ENCODE results near the gene CHMP4B.

CHMP4B gene

DNA sequence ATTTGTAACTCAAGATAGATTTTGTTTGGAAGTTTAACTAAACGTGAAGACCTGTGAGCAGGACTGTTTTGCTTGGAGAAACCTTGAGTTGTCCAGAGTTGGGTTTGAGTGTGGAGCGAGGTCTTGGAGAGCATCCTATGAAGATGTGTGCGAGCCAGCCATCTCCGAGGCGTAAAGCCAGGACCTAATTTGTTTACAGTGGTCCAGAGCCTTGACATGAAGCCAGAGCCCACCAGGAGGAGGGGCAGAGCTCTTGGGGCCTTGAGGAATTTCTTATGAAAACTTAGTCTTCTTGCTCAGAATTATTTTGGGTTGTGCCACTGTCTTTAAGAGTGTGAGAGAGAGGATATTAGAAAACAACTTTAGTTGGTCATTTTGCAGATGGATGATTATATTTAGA is 6.3 kb downstream of the CHMP4B start:
- Mint-ChIP-seq H3K9me3 (no peaks in the 10 kb centered on the region), H3K27ac (no peak overlapping the region), H3K27me3 (no peaks in the 10 kb centered on the region), H3K4me3 (no peak overlapping the region), H3K36me3 (ENCODE audit: low read depth) (peaks cover 59% of the 10 kb centered on the region), H3K4me1 (ENCODE audit: low read depth) (peaks cover 75% of the 10 kb centered on the region)
- intact Hi-C loops (cut with micrococcal nuclease), result loop anchor here (1.0 kb wide), 1 partner anchor 19 kb away; no protein-coding TSS in a partner anchor

DNA sequence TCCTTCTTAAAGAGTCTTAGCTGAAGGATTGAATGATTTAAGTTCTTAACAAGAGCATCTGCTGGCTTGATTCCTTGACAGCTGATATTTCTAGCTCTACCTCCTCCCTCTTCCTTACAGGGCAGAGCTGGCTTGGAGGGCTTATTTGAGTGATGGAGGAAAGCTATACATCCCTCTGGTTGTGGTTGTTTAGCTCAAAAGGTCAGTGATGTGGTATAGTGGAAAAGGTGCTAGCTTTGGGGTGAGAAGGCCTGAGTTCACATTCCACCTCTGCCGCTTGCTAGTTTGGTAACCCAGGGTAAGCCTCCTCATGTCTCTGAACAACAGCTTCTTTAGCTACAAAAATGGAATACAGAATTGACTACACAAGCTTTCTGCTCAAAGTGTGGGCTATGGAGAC is 8.3 kb downstream of the CHMP4B start:
- no peaks in the 10 kb centered on the region for H3K27me3 Mint-ChIP-seq
- peaks cover 63% of the 10 kb centered on the region for H3K4me1 Mint-ChIP-seq (ENCODE audit: low read depth)
- H3K36me3 Mint-ChIP-seq (ENCODE audit: low read depth), result peaks cover 69% of the 10 kb centered on the region
- H3K9me3 Mint-ChIP-seq, result no peaks in the 10 kb centered on the region
- no peak overlapping the region for H3K4me3 Mint-ChIP-seq
- intact Hi-C loops (cut with micrococcal nuclease), result no loop called here
- H3K27ac Mint-ChIP-seq, result no peak overlapping the region

DNA sequence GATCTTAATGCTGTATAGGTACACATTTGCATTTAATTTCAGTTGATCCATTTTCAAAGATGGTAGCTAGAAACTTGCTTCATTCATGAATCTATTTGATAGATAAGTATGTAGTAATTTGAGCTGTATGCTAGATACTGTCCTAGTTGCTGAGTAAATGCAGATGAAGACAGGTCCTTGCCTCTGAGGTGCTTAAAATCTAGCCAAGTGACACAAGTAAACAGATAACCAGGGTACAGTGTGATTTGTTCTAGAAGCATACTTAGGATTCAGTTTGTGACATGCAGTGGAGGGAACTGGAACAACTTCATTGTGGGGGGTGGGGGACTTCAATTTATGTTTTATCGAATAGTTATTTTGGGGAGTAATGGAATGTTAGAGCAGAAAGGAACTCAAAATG is 9.2 kb downstream of the CHMP4B start:
- Mint-ChIP-seq H3K4me3 (no peak overlapping the region), H3K36me3 (ENCODE audit: low read depth) (peaks cover 64% of the 10 kb centered on the region), H3K27ac (no peak overlapping the region), H3K27me3 (no peaks in the 10 kb centered on the region), H3K9me3 (no peaks in the 10 kb centered on the region), H3K4me1 (ENCODE audit: low read depth) (peaks cover 66% of the 10 kb centered on the region)
- intact Hi-C loops (cut with micrococcal nuclease), result no loop called here

DNA sequence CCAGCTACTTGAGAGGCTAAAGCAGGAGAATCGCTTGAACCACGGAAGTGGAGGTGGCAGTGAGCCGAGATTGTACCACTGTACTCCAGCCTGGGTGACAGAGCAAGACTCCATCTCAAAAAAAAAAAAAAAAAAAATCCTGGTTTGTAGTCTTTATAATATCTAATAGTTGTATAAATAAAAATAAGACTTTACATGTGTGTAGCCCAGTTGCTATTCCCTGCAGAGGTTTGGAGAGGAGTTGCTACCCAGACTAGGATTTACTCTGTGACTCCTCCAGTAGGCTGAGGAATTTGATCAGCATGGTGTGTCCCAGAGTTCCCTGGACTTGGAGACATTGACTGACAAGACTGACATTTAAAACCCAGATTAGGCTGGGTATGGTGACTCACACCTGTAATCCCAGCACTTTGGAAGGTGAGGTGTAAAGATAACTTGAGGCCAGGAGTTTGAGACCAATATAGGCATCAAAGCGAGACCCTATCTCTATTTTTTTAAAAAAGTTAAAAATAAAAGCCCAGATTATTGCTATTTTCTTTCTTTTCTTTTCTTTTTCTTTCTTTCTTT is 10.2 kb downstream of the CHMP4B start:
- H3K27ac Mint-ChIP-seq, result no peak overlapping the region
- no peaks in the 10 kb centered on the region for H3K9me3 Mint-ChIP-seq
- no peaks in the 10 kb centered on the region for H3K27me3 Mint-ChIP-seq
- peaks cover 55% of the 10 kb centered on the region for H3K36me3 Mint-ChIP-seq (ENCODE audit: low read depth)
- peaks cover 72% of the 10 kb centered on the region for H3K4me1 Mint-ChIP-seq (ENCODE audit: low read depth)
- intact Hi-C loops (cut with micrococcal nuclease), result no loop called here
- H3K4me3 Mint-ChIP-seq, result no peak overlapping the region

DNA sequence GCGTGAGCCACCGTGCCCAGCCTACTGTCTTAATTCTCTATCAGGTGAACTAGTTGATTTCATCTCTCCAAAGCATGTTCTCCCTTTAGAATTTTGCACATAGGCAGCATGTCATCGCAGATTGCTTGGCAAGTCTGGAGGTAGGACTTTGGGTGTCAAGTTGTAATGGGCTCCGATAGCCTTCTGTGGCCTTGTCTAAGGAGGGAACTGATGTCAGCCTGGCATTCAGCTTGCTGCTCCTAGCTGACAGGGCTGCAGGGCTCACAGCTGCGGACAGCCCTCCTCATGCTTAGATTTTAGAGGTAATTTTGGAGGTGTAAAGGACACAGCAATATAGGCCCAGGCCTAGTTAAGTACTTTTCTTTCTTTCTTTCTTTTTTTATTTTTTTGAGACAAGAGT is 11.3 kb downstream of the CHMP4B start:
- intact Hi-C loops (cut with micrococcal nuclease), result no loop called here
- no peaks in the 10 kb centered on the region for H3K27me3 Mint-ChIP-seq
- peaks cover 57% of the 10 kb centered on the region for H3K36me3 Mint-ChIP-seq (ENCODE audit: low read depth)
- no peak overlapping the region for H3K4me3 Mint-ChIP-seq
- H3K27ac Mint-ChIP-seq, result no peak overlapping the region
- peaks cover 71% of the 10 kb centered on the region for H3K4me1 Mint-ChIP-seq (ENCODE audit: low read depth)
- H3K9me3 Mint-ChIP-seq, result no peaks in the 10 kb centered on the region

DNA sequence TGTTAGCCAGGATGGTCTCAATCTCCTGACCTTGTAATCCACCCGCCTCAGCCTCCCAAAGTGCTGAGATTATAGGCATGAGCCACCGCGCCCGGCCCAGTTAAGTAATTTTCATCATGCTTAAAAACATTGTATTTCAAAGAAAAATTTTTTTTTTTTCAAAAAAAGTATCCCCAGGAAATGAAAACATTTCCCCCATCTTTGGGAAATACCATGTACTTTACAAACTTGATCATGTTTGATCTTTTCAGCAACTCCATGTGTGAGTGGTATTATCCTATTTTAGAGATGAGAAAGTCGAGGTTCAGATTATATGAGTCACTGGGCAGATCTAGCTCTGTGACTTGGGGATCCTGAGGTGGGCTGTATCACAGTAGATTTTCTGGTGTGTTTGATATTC is 11.8 kb downstream of the CHMP4B start:
- no peaks in the 10 kb centered on the region for H3K27me3 Mint-ChIP-seq
- no peaks in the 10 kb centered on the region for H3K9me3 Mint-ChIP-seq
- H3K4me1 Mint-ChIP-seq (ENCODE audit: low read depth), result peaks cover 71% of the 10 kb centered on the region
- no peak overlapping the region for H3K4me3 Mint-ChIP-seq
- no peak overlapping the region for H3K27ac Mint-ChIP-seq
- H3K36me3 Mint-ChIP-seq (ENCODE audit: low read depth), result peaks cover 57% of the 10 kb centered on the region
- intact Hi-C loops (cut with micrococcal nuclease), result no loop called here

DNA sequence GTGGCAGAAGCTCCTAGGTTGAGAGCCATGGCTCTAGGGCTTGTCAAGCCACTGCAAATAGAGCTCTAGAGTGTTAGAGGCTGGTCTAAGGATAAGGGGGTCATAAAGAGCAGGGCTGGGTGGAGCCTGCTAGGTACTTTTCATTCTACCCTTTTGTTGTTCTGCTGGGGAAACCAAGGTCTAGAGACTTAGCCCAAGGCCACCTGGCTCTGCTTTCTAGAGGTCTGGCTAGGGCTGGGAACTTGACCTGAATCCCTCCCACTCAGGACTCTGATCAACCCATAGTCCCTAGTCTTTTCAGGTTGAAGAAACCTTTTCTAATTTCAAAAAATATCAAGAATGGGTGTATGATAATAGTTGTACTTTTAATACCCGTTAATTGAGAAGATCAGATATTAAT is 13.7 kb downstream of the CHMP4B start:
- Mint-ChIP-seq H3K9me3 (no peaks in the 10 kb centered on the region), H3K36me3 (ENCODE audit: low read depth) (peaks cover 45% of the 10 kb centered on the region), H3K27ac (peak overlapping the region; percentile 38), H3K4me3 (no peak overlapping the region), H3K4me1 (ENCODE audit: low read depth) (peaks cover 71% of the 10 kb centered on the region), H3K27me3 (no peaks in the 10 kb centered on the region)
- intact Hi-C loops (cut with micrococcal nuclease), result no loop called here

DNA sequence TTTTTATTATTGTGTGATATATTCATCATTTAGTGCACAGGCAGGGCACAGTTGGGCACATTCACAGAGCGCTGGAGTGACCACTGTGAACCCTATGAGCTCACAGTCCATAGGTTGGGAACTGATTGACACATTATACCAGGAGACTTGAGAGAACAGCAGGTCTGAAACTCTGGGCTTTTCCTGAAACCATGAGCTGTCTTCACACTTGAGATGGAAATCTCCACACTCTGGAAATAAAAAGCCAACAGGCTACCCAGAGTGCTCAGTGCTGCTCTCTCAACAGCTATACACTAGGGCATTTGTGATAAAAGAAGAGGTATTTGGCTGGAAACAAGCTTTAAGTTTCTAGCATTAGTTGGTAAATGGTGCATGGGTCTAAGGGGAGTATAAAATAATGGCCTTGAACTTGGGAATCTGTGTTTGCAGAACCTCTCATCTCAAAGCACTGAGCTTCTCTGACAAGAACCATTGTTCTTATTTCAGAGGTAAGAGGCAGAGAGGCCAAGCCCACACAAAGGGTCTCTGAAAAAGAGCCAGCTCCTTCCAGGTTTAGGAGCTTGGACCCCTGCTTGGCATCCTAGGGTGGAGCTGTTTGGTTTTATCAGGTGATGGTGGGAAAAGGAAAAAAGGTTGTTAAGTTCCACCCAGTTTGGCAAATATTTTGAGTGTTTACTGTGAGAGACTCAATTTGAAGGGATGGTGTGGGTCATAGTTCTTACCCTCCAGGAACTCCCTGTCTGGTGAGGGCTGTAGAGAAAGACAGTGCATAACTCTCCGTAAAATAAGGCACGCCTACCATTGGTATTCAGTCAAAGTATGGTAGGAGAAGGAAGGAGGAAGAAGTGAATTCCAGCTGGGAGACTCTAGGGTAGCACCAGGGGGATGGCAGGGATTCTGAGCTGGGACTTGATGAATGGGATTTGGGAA is 14.5 kb downstream of the CHMP4B start:
- Mint-ChIP-seq H3K4me3 (no peak overlapping the region), H3K9me3 (no peaks in the 10 kb centered on the region), H3K27ac (peak overlapping the region; percentile 25), H3K27me3 (no peaks in the 10 kb centered on the region), H3K36me3 (ENCODE audit: low read depth) (peaks cover 45% of the 10 kb centered on the region), H3K4me1 (ENCODE audit: low read depth) (peaks cover 72% of the 10 kb centered on the region)
- intact Hi-C loops (cut with micrococcal nuclease), result no loop called here

DNA sequence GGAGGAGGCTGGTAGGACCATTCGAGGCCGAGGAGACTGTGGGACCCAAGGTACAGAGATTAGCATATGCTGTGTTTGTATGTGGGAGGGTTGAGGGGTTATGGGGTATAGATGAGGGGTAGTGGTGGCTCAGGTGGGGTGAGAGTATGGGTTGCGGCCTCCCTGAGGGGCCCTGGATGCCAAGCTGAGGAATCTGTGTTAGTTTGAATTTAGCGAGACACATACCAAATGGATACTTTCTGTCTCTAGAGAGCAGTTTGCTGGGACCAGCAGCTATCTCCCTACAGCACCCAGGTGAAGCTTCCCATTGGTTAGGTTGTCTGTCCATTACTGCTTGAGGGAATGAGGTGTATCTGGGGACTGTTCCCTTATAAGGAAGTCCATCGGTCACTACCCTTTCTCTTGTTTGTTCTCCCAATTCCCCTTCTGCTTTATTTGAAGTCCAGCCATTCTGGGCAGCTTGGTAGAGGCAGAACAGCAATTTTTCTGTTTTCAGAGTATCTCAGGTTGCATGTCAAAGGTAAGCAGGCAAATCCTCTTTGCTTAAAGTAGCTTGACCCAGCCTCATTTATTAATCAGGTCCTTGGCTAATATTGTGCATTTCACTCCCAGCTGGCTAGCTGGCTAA is 15.2 kb downstream of the CHMP4B start:
- Mint-ChIP-seq H3K36me3 (ENCODE audit: low read depth) (peaks cover 51% of the 10 kb centered on the region), H3K27me3 (no peaks in the 10 kb centered on the region), H3K27ac (peak overlapping the region; percentile 25), H3K4me1 (ENCODE audit: low read depth) (peaks cover 73% of the 10 kb centered on the region), H3K4me3 (no peak overlapping the region), H3K9me3 (no peaks in the 10 kb centered on the region)
- intact Hi-C loops (cut with micrococcal nuclease), result no loop called here

DNA sequence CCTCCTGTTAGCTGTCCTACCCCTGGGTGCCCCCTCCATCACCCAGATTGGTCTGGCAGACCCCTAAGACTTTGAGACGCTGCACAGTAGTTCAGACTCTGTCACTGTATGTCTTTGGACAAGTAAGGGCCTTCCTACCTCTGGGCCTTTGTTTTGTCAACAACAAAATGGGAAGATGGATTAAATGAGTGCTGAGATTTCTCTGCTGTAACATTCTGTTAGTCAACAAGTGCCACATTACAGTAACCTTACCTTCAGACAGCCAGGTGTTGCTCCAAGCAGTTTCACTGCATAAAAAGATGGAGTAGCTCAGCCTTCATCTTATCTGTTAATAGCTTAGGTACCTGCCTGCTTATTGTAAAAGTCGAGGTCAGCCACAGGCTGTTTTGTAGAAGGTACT is 16.0 kb downstream of the CHMP4B start:
- H3K27me3 Mint-ChIP-seq, result no peaks in the 10 kb centered on the region
- H3K4me1 Mint-ChIP-seq (ENCODE audit: low read depth), result peaks cover 80% of the 10 kb centered on the region
- no peaks in the 10 kb centered on the region for H3K9me3 Mint-ChIP-seq
- no peak overlapping the region for H3K4me3 Mint-ChIP-seq
- peaks cover 54% of the 10 kb centered on the region for H3K36me3 Mint-ChIP-seq (ENCODE audit: low read depth)
- peak overlapping the region; percentile 24 for H3K27ac Mint-ChIP-seq
- intact Hi-C loops (cut with micrococcal nuclease), result no loop called here

DNA sequence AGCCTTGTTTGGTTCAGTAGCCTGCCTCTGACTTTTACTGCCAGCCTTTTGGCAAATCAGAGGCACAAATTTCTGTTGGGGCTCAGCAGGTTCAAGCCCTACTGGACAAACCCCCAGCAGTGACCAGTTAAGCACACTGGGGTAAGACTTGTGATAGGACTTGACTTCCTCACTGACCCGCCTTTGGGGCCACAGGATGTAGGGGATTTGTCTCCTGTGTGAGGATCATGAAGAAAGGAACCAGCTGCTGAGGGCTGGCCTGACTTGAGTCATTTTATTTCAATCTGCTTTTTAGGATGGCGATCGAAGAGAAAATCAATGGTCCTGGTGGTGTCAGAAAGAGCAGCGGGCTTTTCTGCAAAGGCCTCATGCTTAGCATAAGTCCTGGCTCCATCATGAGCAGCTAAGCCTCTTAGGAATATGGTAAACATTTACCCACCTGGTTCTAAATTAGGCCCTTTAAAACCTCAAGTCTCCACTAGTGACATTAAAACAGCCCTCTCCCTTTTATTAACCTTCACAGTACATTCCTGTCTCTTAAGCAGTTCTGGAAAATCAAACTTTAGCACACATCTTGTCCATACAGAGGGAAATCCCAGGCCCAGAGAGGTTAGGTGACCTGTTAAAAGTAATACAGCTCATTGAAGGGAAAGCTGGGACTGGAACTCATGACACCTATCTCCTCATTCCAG is 16.6 kb downstream of the CHMP4B start:
- peaks cover 52% of the 10 kb centered on the region for H3K36me3 Mint-ChIP-seq (ENCODE audit: low read depth)
- intact Hi-C loops (cut with micrococcal nuclease), result no loop called here
- peak overlapping the region; percentile 39 for H3K27ac Mint-ChIP-seq
- H3K27me3 Mint-ChIP-seq, result no peaks in the 10 kb centered on the region
- H3K4me1 Mint-ChIP-seq (ENCODE audit: low read depth), result peaks cover 78% of the 10 kb centered on the region
- no peak overlapping the region for H3K4me3 Mint-ChIP-seq
- no peaks in the 10 kb centered on the region for H3K9me3 Mint-ChIP-seq

DNA sequence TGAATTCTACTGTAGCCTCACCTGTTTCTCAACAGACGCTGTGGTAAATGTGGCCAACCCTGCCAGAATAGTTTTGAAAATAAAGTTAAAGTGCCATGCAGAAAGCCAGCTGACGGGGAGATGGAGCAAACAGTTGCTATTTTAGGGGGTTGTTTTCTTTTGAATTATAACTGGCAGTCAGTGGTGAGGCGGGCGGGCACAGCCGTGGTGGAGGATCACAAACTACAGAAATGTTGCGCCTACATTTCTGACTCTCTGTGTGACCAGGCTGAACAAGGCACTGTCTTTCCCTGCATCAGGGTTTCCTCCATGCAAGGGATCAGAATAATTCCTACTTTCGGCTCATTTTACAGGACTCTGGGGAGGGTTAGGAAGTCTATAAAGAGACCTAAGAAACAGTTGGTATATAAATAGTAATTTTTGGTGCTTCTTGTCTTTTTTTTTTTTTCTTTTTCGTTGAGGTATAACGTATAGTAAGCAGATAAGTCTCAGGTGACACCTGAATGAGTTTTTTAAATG is 17.2 kb downstream of the CHMP4B start:
- H3K27ac Mint-ChIP-seq, result peak overlapping the region; percentile 39
- no peaks in the 10 kb centered on the region for H3K27me3 Mint-ChIP-seq
- no peak overlapping the region for H3K4me3 Mint-ChIP-seq
- peaks cover 56% of the 10 kb centered on the region for H3K36me3 Mint-ChIP-seq (ENCODE audit: low read depth)
- intact Hi-C loops (cut with micrococcal nuclease), result no loop called here
- peaks cover 83% of the 10 kb centered on the region for H3K4me1 Mint-ChIP-seq (ENCODE audit: low read depth)
- no peaks in the 10 kb centered on the region for H3K9me3 Mint-ChIP-seq

DNA sequence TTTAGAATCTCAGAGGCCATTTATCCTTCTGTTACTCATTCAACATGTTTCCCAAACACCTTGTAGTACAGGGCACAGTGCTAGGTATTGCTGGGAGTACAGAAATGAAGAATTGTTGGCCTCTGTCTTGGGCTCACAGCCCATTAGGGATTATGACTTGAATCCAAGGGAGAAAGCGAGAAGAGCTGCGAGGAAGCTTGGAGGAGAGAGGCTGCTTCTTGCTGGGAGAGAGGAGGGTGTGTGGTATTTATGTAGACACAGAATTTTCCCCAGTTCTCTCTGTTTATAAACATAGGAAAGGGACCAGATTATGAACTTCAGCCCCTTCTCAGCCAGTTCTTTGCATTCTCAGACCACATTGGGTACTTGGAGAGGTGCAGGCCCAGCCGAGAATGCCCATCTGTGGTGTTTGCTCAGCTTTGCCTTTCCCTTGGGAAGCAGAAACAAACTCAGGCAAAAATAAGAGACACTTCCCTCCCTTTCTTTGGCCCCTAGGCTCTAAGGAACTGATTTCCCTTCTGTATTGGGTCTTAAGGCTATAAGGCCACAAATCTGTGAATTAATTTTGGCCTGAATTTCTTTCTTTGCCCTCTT is 17.9 kb downstream of the CHMP4B start:
- Mint-ChIP-seq H3K27ac (peak overlapping the region; percentile 48), H3K9me3 (no peaks in the 10 kb centered on the region), H3K4me3 (no peak overlapping the region), H3K4me1 (ENCODE audit: low read depth) (peaks cover 89% of the 10 kb centered on the region), H3K36me3 (ENCODE audit: low read depth) (peaks cover 56% of the 10 kb centered on the region), H3K27me3 (no peaks in the 10 kb centered on the region)
- intact Hi-C loops (cut with micrococcal nuclease), result no loop called here

Measured in dendritic cell treated with granulocyte-macrophage colony-stimulating factor and Interleukin-4, amounts not matched to agents 40 ng/mL and 50 ng/mL, for 4 days (primary cell).